Neural cell (in vitro differentiated cells): ENCODE data around the gene DMRT1.

ENCODE experiments used
- CTCF ChIP-seq: fragments of 450-650 bp; IDR thresholded peaks from 2 replicates; pipeline ENCODE4 v1.5.1; 2014; ENCODE audit warnings: antibody characterized with exemption, mild to moderate bottlenecking, moderate library complexity; ENCODE audit not compliant: poor library complexity, severe bottlenecking
- EP300 ChIP-seq: fragments of 450-650 bp; conservative IDR thresholded peaks from 2 replicates; pipeline ENCODE4 v1.6.1; 2014; ENCODE audit warnings: antibody characterized with exemption, mild to moderate bottlenecking, moderate library complexity; ENCODE audit not compliant: poor library complexity, severe bottlenecking
- EZH2 ChIP-seq: fragments of 200-600, 300-800 bp; shearing (Covaris generic), sonication (generic); IDR thresholded peaks from 2 replicates; pipeline ENCODE4 v1.6.1; 2014; ENCODE audit warnings: antibody characterized with exemption, low read length, borderline replicate concordance, mild to moderate bottlenecking; ENCODE audit not compliant: insufficient read depth, poor library complexity, severe bottlenecking
- POLR2AphosphoS5 ChIP-seq: IDR thresholded peaks from 2 replicates; pipeline ENCODE4 v1.6.1; 2012
- RAD21 ChIP-seq: fragments of 450-650 bp; conservative IDR thresholded peaks from 2 replicates; pipeline ENCODE4 v1.6.1; 2014; ENCODE audit warnings: antibody characterized with exemption, mild to moderate bottlenecking, moderate library complexity
- TAF1 ChIP-seq: IDR thresholded peaks from 2 replicates; pipeline ENCODE4 v1.6.1; 2012; ENCODE audit warnings: low read depth
- TF ChIP-seq, protein P1 (sequence below): IDR thresholded peaks from 2 replicates; pipeline ENCODE4 v1.6.1; 2012; ENCODE audit warnings: borderline replicate concordance

GRCh38 chr9:805151-805550, 36.3 kb upstream of the DMRT1 start:
- TF ChIP-seq POLR2AphosphoS5: no peak
- TF ChIP-seq RAD21: no peak
- TF ChIP-seq CTCF: no peak
- TF ChIP-seq EP300: no peak
- TF ChIP-seq EZH2: no peak
- TF ChIP-seq, protein P1, sequence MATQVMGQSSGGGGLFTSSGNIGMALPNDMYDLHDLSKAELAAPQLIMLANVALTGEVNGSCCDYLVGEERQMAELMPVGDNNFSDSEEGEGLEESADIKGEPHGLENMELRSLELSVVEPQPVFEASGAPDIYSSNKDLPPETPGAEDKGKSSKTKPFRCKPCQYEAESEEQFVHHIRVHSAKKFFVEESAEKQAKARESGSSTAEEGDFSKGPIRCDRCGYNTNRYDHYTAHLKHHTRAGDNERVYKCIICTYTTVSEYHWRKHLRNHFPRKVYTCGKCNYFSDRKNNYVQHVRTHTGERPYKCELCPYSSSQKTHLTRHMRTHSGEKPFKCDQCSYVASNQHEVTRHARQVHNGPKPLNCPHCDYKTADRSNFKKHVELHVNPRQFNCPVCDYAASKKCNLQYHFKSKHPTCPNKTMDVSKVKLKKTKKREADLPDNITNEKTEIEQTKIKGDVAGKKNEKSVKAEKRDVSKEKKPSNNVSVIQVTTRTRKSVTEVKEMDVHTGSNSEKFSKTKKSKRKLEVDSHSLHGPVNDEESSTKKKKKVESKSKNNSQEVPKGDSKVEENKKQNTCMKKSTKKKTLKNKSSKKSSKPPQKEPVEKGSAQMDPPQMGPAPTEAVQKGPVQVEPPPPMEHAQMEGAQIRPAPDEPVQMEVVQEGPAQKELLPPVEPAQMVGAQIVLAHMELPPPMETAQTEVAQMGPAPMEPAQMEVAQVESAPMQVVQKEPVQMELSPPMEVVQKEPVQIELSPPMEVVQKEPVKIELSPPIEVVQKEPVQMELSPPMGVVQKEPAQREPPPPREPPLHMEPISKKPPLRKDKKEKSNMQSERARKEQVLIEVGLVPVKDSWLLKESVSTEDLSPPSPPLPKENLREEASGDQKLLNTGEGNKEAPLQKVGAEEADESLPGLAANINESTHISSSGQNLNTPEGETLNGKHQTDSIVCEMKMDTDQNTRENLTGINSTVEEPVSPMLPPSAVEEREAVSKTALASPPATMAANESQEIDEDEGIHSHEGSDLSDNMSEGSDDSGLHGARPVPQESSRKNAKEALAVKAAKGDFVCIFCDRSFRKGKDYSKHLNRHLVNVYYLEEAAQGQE: no peak
- no peak for TF ChIP-seq TAF1
